KMS-11 (cell line): ENCODE measurements around the gene TBC1D14.

Experiments
- H2AFZ ChIP-seq: fragments of 200-600 bp; sonication (generic); 2 replicates; pipeline ENCODE4 v1.6.1; 2016; ENCODE audit warnings: antibody characterized with exemption, mixed run types, low read depth
- H3K27ac ChIP-seq: fragments of 200-600 bp; sonication (generic); 2 replicates; pipeline ENCODE4 v1.6.1; 2016; ENCODE audit warnings: mild to moderate bottlenecking, mixed run types
- H3K27me3 ChIP-seq: fragments of 200-600 bp; sonication (generic); 2 replicates; pipeline ENCODE4 v1.6.1; 2017; ENCODE audit warnings: mild to moderate bottlenecking, low read depth, mixed run types, moderate library complexity; ENCODE audit not compliant: insufficient read depth
- H3K36me3 ChIP-seq: fragments of 200-600 bp; sonication (generic); 2 replicates; pipeline ENCODE4 v1.6.1; 2017; ENCODE audit warnings: mild to moderate bottlenecking, mixed run types; ENCODE audit not compliant: insufficient read depth
- H3K4me1 ChIP-seq: fragments of 200-600 bp; sonication (generic); 2 replicates; pipeline ENCODE4 v1.6.1; 2016; ENCODE audit warnings: mild to moderate bottlenecking, low read depth, mixed run types; ENCODE audit not compliant: poor library complexity, severe bottlenecking
- H3K4me2 ChIP-seq: fragments of 200-600 bp; sonication (generic); 2 replicates; pipeline ENCODE4 v1.7.0; 2016; ENCODE audit warnings: mild to moderate bottlenecking, mixed run types
- H3K4me3 ChIP-seq: fragments of 200-600 bp; sonication (generic); IDR thresholded peaks from 2 replicates; pipeline ENCODE4 v1.6.1; 2017; ENCODE audit warnings: low read depth, low read length, mixed read lengths; ENCODE audit not compliant: insufficient read depth
- H3K79me2 ChIP-seq: fragments of 200-600 bp; sonication (generic); 2 replicates; pipeline ENCODE4 v1.6.1; 2016; ENCODE audit warnings: low read depth, mixed run types; ENCODE audit not compliant: insufficient read depth
- H3K9ac ChIP-seq: fragments of 200-600 bp; sonication (generic); 2 replicates; pipeline ENCODE4 v1.6.1; 2016; ENCODE audit warnings: mild to moderate bottlenecking, mixed run types
- H4K20me1 ChIP-seq: fragments of 200-600 bp; sonication (generic); 2 replicates; pipeline ENCODE4 v1.6.1; 2016; ENCODE audit warnings: mild to moderate bottlenecking, mixed run types; ENCODE audit not compliant: insufficient read depth
- TF ChIP-seq, protein P1 (sequence below): fragments of 200-600 bp; sonication (generic); conservative IDR thresholded peaks from 2 replicates; pipeline ENCODE4 v1.6.1; 2017; ENCODE audit warnings: low read depth, mild to moderate bottlenecking, antibody characterized with exemption, low read length, moderate library complexity, mixed read lengths

TBC1D14 gene

DNA sequence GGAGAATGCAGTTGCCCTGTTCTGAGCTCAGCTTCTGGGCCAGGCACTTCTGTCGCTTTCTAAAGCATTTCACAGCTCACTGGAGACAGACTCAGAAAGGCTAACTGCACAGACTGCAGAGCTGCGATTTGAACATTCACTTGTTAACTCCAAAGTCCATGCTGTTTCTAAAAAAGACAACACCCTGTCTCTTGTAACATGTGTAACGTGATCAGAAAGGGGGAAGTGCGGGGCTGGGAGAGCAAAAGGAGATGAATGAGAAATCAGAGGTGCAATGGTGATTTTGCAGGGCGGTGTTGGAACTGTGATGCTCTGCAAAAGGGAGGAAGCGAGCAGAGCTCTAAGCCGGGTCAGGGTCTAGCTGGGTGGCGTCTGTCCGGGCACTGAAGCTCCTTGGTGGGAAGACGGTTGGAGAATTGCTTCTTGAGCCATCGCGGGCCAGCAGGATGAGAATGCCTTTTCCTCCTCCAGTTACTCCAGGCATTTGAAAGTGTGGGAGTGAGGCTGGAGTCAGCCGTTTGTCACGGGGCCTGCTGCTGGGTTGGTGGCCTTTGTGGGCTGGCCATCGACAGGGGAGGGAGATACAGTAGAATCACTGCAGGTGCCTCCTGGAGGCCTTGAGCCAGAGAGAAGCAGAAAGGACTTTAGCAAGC lies 20.3 kb downstream of the TBC1D14 start:
- Histone ChIP-seq H3K4me1 (peaks cover 39% of the 10 kb centered on the region), H3K79me2 (no peaks in the 10 kb centered on the region), H3K4me3 (no peak overlapping the region)

DNA sequence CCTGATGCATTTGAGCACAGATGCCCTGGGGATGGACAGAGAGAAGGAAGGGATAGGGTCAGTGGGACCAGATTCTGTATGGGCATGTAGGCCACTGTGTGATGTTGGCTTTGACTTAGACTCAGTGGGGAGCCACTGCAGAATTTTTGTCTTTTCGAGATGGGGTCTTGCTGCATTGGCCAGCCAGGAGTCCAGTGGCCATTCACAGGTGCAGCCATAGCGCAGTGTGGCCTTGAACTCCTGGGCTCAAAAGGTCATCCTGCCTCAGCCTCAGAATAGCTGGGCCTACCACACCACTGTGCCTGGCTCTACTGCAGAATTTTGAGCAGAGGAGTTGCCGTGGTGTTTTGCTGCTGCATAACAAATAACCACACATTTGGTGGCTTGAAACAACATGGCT lies 22.8 kb downstream of the TBC1D14 start:
- Histone ChIP-seq H4K20me1 (no peaks in the 10 kb centered on the region), H3K27ac (no peak overlapping the region), H3K27me3 (no peaks in the 10 kb centered on the region), H3K4me2 (no peak overlapping the region), H3K79me2 (no peaks in the 10 kb centered on the region), H3K4me3 (no peak overlapping the region), H3K36me3 (no peaks in the 10 kb centered on the region), H3K9ac (no peak overlapping the region), H3K4me1 (peaks cover 25% of the 10 kb centered on the region), H2AFZ (no peak overlapping the region)
- TF ChIP-seq, protein P1, sequence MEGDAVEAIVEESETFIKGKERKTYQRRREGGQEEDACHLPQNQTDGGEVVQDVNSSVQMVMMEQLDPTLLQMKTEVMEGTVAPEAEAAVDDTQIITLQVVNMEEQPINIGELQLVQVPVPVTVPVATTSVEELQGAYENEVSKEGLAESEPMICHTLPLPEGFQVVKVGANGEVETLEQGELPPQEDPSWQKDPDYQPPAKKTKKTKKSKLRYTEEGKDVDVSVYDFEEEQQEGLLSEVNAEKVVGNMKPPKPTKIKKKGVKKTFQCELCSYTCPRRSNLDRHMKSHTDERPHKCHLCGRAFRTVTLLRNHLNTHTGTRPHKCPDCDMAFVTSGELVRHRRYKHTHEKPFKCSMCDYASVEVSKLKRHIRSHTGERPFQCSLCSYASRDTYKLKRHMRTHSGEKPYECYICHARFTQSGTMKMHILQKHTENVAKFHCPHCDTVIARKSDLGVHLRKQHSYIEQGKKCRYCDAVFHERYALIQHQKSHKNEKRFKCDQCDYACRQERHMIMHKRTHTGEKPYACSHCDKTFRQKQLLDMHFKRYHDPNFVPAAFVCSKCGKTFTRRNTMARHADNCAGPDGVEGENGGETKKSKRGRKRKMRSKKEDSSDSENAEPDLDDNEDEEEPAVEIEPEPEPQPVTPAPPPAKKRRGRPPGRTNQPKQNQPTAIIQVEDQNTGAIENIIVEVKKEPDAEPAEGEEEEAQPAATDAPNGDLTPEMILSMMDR = no peak

More for the DNA sequence above, 20.3 kb downstream of the TBC1D14 start:
- H3K4me2 ChIP-seq = no peak overlapping the region
- H3K9ac ChIP-seq = no peak overlapping the region
- no peaks in the 10 kb centered on the region for H3K36me3 ChIP-seq
- TF ChIP-seq, protein P1 = no peak
- no peak overlapping the region for H2AFZ ChIP-seq
- no peaks in the 10 kb centered on the region for H3K27me3 ChIP-seq
- H3K27ac ChIP-seq = no peak overlapping the region
- no peaks in the 10 kb centered on the region for H4K20me1 ChIP-seq

DNA sequence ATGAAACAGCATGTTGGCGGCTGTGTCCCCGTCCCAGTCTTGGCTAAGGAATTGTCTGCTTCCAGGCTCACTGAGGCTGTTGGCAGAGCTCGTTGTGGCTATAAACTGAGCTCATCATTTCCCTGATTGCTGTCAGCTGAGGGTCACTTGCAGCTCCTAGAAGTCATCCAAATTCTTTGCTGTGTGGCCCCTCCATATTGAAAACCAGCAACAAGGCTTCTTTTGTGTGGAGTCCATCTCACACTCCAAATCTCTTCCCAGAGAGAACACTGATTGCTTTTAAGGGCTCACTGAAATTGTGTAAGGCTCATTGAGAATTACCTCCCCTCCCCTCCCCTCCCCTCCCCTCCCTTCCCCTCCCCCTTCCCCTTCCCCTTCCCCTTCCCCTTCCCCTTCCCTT lies 23.3 kb downstream of the TBC1D14 start:
- Histone ChIP-seq H3K4me3 (no peak overlapping the region), H3K9ac (no peak overlapping the region), H3K4me1 (peaks cover 25% of the 10 kb centered on the region), H4K20me1 (no peaks in the 10 kb centered on the region), H3K27me3 (no peaks in the 10 kb centered on the region), H3K79me2 (no peaks in the 10 kb centered on the region), H3K4me2 (no peak overlapping the region), H3K27ac (no peak overlapping the region), H3K36me3 (no peaks in the 10 kb centered on the region), H2AFZ (no peak overlapping the region)
- TF ChIP-seq, protein P1 = no peak

DNA sequence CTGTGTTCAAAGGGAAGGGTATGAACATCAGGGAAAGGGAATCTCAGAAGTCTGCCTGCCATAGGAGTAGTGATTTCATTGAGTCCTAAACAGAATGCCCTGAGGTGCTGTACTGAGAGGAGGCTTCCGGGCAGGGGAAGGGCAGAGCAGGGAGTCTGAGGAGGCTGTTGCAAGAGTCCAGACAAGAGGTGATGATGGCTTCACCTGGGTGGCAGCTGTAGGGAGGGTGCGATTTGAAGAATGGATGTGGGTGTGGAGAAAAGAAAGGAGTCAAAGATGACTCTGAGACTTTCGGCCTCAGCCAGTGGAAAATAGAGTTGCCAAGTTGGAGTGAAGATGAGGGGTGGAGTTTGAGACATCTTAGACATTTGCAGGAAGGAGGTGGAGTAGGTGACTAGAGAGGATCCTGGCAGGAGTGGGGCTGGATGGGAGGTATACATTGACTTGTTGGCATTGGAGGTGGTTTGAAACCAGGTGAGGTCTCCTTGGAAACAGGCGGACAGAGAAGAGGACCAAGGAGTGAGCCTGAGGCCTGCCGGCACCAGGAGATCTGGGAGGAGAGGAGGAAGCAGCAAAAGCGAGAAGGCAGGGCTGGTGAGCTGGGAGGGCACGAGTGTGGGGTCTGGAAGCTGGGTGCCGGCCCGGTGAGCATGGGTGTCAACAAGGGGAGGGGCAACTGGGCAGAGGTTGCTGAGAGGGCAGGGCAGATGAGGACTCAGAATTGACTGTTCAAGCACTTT lies 24.2 kb downstream of the TBC1D14 start:
- Histone ChIP-seq H3K79me2 (no peaks in the 10 kb centered on the region), H3K4me1 (peaks cover 25% of the 10 kb centered on the region), H3K27me3 (no peaks in the 10 kb centered on the region), H3K36me3 (no peaks in the 10 kb centered on the region), H3K27ac (no peak overlapping the region), H3K4me3 (no peak overlapping the region), H3K9ac (no peak overlapping the region), H4K20me1 (no peaks in the 10 kb centered on the region), H3K4me2 (no peak overlapping the region), H2AFZ (no peak overlapping the region)
- TF ChIP-seq, protein P1 = no peak
